Measurements from ENCODE around the gene TIGD4.
A peak's percentile ranks its signal among the peaks of the same experiment; 100 is the strongest.

The TIGD4 gene

GRCh38 chr4:152779513-152780266 is at the start of gene TIGD4, which contains the start of gene ARFIP1:
Gene TIGD4, minus strand, starts transcription at chr4:152779730. Its CDS starts 8,726 bp downstream, at chr4:152771004.
Gene ARFIP1, plus strand, starts transcription at chr4:152779954. Its CDS starts 49,680 bp downstream, at chr4:152829634.
- peak; percentile 81 to 91 for DNase-seq (ENCODE audit: low read depth in 2 of 2, low spot score in 1 of 2)

- DNase-seq (ENCODE audit: low read depth in 2 of 2, low spot score in 1 of 2) = no peak
These were observed 48.6 kb upstream of the TIGD4 start for GRCh38 chr4:152828122-152828521.

- no peak for DNase-seq (ENCODE audit: low read depth in 2 of 2, low spot score in 1 of 2)
These were observed 45.8 kb upstream of the TIGD4 start for GRCh38 chr4:152825336-152825735.

GRCh38 chr4:152824561-152824960 is 45.0 kb upstream of the TIGD4 start:
- no peak for DNase-seq (ENCODE audit: low read depth in 2 of 2, low spot score in 1 of 2)

GRCh38 chr4:152822323-152822722 is 42.8 kb upstream of the TIGD4 start:
- no peak for DNase-seq (ENCODE audit: low read depth in 2 of 2, low spot score in 1 of 2)

GRCh38 chr4:152820073-152820472 is 40.5 kb upstream of the TIGD4 start:
- DNase-seq (ENCODE audit: low read depth in 2 of 2, low spot score in 1 of 2) = no peak

GRCh38 chr4:152819026-152819645 is 39.6 kb upstream of the TIGD4 start:
- DNase-seq (ENCODE audit: low read depth in 2 of 2, low spot score in 1 of 2) = no peak

GRCh38 chr4:152817331-152817730 is 37.8 kb upstream of the TIGD4 start:
- no peak for DNase-seq (ENCODE audit: low read depth in 2 of 2, low spot score in 1 of 2)

GRCh38 chr4:152815078-152815477 is 35.5 kb upstream of the TIGD4 start:
- no peak for DNase-seq (ENCODE audit: low read depth in 2 of 2, low spot score in 1 of 2)

- DNase-seq (ENCODE audit: low read depth in 2 of 2, low spot score in 1 of 2) = no peak
These were observed 31.3 kb upstream of the TIGD4 start for GRCh38 chr4:152810715-152811287.

- no peak for DNase-seq (ENCODE audit: low read depth in 2 of 2, low spot score in 1 of 2)
These were observed 29.1 kb upstream of the TIGD4 start for GRCh38 chr4:152808670-152809069.

- no peak for DNase-seq (ENCODE audit: low read depth in 2 of 2, low spot score in 1 of 2)
These were observed 27.8 kb upstream of the TIGD4 start for GRCh38 chr4:152807294-152807829.

- no peak for DNase-seq (ENCODE audit: low read depth in 2 of 2, low spot score in 1 of 2)
These were observed 27.1 kb upstream of the TIGD4 start for GRCh38 chr4:152806501-152807125.

- DNase-seq (ENCODE audit: low read depth in 2 of 2, low spot score in 1 of 2) = no peak
These were observed 26.3 kb upstream of the TIGD4 start for GRCh38 chr4:152805818-152806217.

GRCh38 chr4:152805071-152805650 is 25.6 kb upstream of the TIGD4 start:
- no peak for DNase-seq (ENCODE audit: low read depth in 2 of 2, low spot score in 1 of 2)

GRCh38 chr4:152803541-152803940 is 24.0 kb upstream of the TIGD4 start:
- no peak for DNase-seq (ENCODE audit: low read depth in 2 of 2, low spot score in 1 of 2)

- DNase-seq (ENCODE audit: low read depth in 2 of 2, low spot score in 1 of 2) = no peak
These were observed 16.4 kb upstream of the TIGD4 start for GRCh38 chr4:152795891-152796290.

- no peak for DNase-seq (ENCODE audit: low read depth in 2 of 2, low spot score in 1 of 2)
These were observed 7.1 kb upstream of the TIGD4 start for GRCh38 chr4:152786627-152787026.

GRCh38 chr4:152785639-152786615 is 6.4 kb upstream of the TIGD4 start:
- no peak for DNase-seq (ENCODE audit: low read depth in 2 of 2, low spot score in 1 of 2)
